Endothelial cell of umbilical vein (primary cell): Measurements from ENCODE around the gene MEA1. TPM values are rescaled to one million over a fixed set of nuclear protein-coding genes. Genes with fewer than 3 reads are reported as not detected.

Experiments
- BruUV-seq: library from RNA; stranded (reverse); fragments of 400-500 nt; replicated peaks from 2 replicates; lab custom pipeline; 2021; lab: Mats Ljungman, UMichigan
- CTCF ChIA-PET: fragments of 300-600, 350-600 bp; sonication (Branson Sonifier 250); formaldehyde crosslinking; loops from one replicate; lab custom pipeline; 2021; ENCODE audit warnings: antibody characterized with exemption, inconsistent platforms; lab: Charles Lee
- POLR2A ChIA-PET: fragments of 300-600, 350-600 bp; sonication (Branson Sonifier 250); formaldehyde crosslinking; loops from one replicate; lab custom pipeline; 2021; ENCODE audit warnings: antibody characterized with exemption, inconsistent platforms; lab: Charles Lee
- DNase-seq: peaks from one replicate; pipeline ENCODE4 v3.0.0-alpha.2; 2011; ENCODE audit warnings: low read depth, low spot score
- FAIRE-seq: peaks from 2 replicates; lab custom pipeline; 2011; peaks lifted over from hg19 to GRCh38; lab: Jason Lieb, UNC
- H2AFZ ChIP-seq: 2 replicates; pipeline ENCODE4 v1.6.0; 2012; ENCODE audit warnings: low read depth, low read length, control low read depth, inconsistent platforms
- H3K27ac ChIP-seq: 2 replicates; pipeline ENCODE4 v1.5.1; 2011; ENCODE audit warnings: low read depth, mild to moderate bottlenecking, control low read depth, low read length, moderate library complexity; ENCODE audit not compliant: insufficient read depth
- H3K27me3 ChIP-seq, 2 experiments: 2 replicates each; pipeline versions ENCODE4 v1.6.0 to v1.6.1; 2011; ENCODE audit warnings: low read length in 2 of 2, mixed read lengths in 1 of 2; ENCODE audit not compliant: control insufficient read depth in 2 of 2, insufficient read depth in 2 of 2
- H3K36me3 ChIP-seq, 2 experiments: 2 replicates in 1 of 2; 3 replicates in 1 of 2; pipeline ENCODE4 v1.5.1; 2011; ENCODE audit warnings: low read length in 2 of 2, mild to moderate bottlenecking in 1 of 2, moderate library complexity in 1 of 2; ENCODE audit not compliant: control insufficient read depth in 2 of 2, insufficient read depth in 2 of 2; ENCODE audit errors: extremely low read depth in 1 of 2
- H3K4me1 ChIP-seq: 3 replicates; pipeline ENCODE4 v1.5.1; 2011; ENCODE audit warnings: mild to moderate bottlenecking, low read length; ENCODE audit not compliant: control insufficient read depth, insufficient read depth; ENCODE audit errors: extremely low read depth
- H3K4me2 ChIP-seq: 2 replicates; pipeline ENCODE4 v1.6.1; 2011; ENCODE audit warnings: low read length, control low read depth, mixed read lengths; ENCODE audit not compliant: insufficient read depth
- H3K4me3 ChIP-seq, 3 experiments: fragments of 200-600 bp in 1 of 3; sonication (generic), shearing (Covaris generic) in 1 of 3; replicated peaks in 1 of 3; 2 replicates each; pipeline ENCODE4 v1.5.1; 2011 to 2016; ENCODE audit warnings: control low read depth in 3 of 3, low read length in 3 of 3, mild to moderate bottlenecking in 2 of 3, inconsistent platforms in 1 of 3, low read depth in 1 of 3, moderate library complexity in 1 of 3; ENCODE audit not compliant: insufficient read depth in 1 of 3
- H3K79me2 ChIP-seq: 2 replicates; pipeline ENCODE4 v1.6.0; 2012; ENCODE audit warnings: low read length, inconsistent platforms; ENCODE audit not compliant: control insufficient read depth, insufficient read depth
- H3K9ac ChIP-seq: replicated peaks from 2 replicates; pipeline ENCODE3; 2011; ENCODE audit warnings: low read length, control low read depth; ENCODE audit not compliant: insufficient read depth; ENCODE audit errors: extremely low read depth
- H3K9me1 ChIP-seq: replicated peaks from 3 replicates; pipeline ENCODE4 v1.6.0; 2011; ENCODE audit warnings: mild to moderate bottlenecking, low read length; ENCODE audit not compliant: control insufficient read depth, insufficient read depth; ENCODE audit errors: extremely low read depth
- H3K9me3 ChIP-seq: replicated peaks from 2 replicates; pipeline ENCODE4 v1.5.1; 2012; ENCODE audit warnings: low read length, inconsistent platforms; ENCODE audit not compliant: control insufficient read depth, insufficient read depth
- H4K20me1 ChIP-seq: replicated peaks from 2 replicates; pipeline ENCODE3; 2011; ENCODE audit warnings: mild to moderate bottlenecking, low read length; ENCODE audit not compliant: control insufficient read depth, insufficient read depth; ENCODE audit errors: extremely low read depth
- EZH2 ChIP-seq: IDR thresholded peaks from 2 replicates; pipeline ENCODE4 v1.6.1; 2012; ENCODE audit warnings: borderline replicate concordance, low read depth, mild to moderate bottlenecking, moderate library complexity, low read length, inconsistent platforms; ENCODE audit not compliant: severe bottlenecking
- FOS ChIP-seq: IDR thresholded peaks from 2 replicates; pipeline ENCODE4 v1.6.1; 2011; ENCODE audit warnings: mild to moderate bottlenecking, low read length, moderate library complexity, borderline replicate concordance; ENCODE audit not compliant: insufficient read depth
- GATA2 ChIP-seq: IDR thresholded peaks from 2 replicates; pipeline ENCODE4 v1.7.0; 2011; ENCODE audit warnings: low read depth, mild to moderate bottlenecking, moderate library complexity, mixed read lengths, low read length; ENCODE audit not compliant: insufficient read length, insufficient read depth
- JUN ChIP-seq: IDR thresholded peaks from 2 replicates; pipeline ENCODE4 v1.6.1; 2011; ENCODE audit warnings: borderline replicate concordance, low read depth; ENCODE audit not compliant: insufficient read length, insufficient read depth
- MYC ChIP-seq: IDR thresholded peaks from one replicate; pipeline ENCODE4 v1.6.1; 2011; ENCODE audit warnings: mild to moderate bottlenecking, low read depth, low read length
- POLR2A ChIP-seq: IDR thresholded peaks from 2 replicates; pipeline ENCODE4 v1.6.1; 2012; ENCODE audit warnings: low read depth, mild to moderate bottlenecking, control low read depth, low read length
- POLR2AphosphoS5 ChIP-seq: IDR thresholded peaks from 2 replicates; pipeline ENCODE4 v1.6.1; 2012; ENCODE audit warnings: low read depth, mild to moderate bottlenecking, control low read depth, low read length, moderate library complexity; ENCODE audit not compliant: insufficient read depth
- dilution Hi-C: fragments of 300-500 bp; cut with MboI; formaldehyde crosslinking; loops from one replicate; pipeline ENCODE4 v1.15.0; 2019; ENCODE audit warnings: low sequenced_read_pairs; ENCODE audit not compliant: extremely low pct_ligation_motif_present
- intact Hi-C: fragments of 100-400 bp; cut with micrococcal nuclease; formaldehyde crosslinking; loops from one replicate; pipeline ENCODE4 v1.10.0; 2022
- polyA plus RNA-seq, 4 experiments: library from polyadenylated mRNA; depleted of rRNA in 3 of 4; stranded (reverse) in 3 of 4; unstranded in 1 of 4; fragments of >200 nt; gene quantifications; 2 replicates each; pipeline versions ENCODE4 v1.2.1 to v1.2.3, GENCODE V29; 2011 to 2012; ENCODE audit warnings: missing spikeins in 1 of 4
- total RNA-seq: library from RNA; stranded (reverse); gene quantifications from 2 replicates; pipeline ENCODE4 v1.2.3, GENCODE V29; 2021
- TF ChIP-seq, protein P1 (sequence below): IDR thresholded peaks from 2 replicates; pipeline ENCODE4 v1.6.1; 2011; ENCODE audit not compliant: insufficient read depth, insufficient read length
- TF ChIP-seq, protein P2 (sequence below), 2 donors: IDR thresholded peaks; 1 replicate in 1 of 2; 2 replicates in 1 of 2; pipeline ENCODE4 v1.5.1; 2011; ENCODE audit warnings: low read length in 2 of 2, mild to moderate bottlenecking in 2 of 2, moderate library complexity in 2 of 2, control low read depth in 1 of 2, inconsistent platforms in 1 of 2, low read depth in 1 of 2; ENCODE audit not compliant: insufficient read depth in 1 of 2; ENCODE audit errors: extremely low read depth in 1 of 2

Gene MEA1
- total and polyA plus RNA-seq, 2 donors (not counting 3 experiments of a cell fraction or from before 2014, with no cell fraction given) = 62.5 to 69.5 TPM

DNA sequence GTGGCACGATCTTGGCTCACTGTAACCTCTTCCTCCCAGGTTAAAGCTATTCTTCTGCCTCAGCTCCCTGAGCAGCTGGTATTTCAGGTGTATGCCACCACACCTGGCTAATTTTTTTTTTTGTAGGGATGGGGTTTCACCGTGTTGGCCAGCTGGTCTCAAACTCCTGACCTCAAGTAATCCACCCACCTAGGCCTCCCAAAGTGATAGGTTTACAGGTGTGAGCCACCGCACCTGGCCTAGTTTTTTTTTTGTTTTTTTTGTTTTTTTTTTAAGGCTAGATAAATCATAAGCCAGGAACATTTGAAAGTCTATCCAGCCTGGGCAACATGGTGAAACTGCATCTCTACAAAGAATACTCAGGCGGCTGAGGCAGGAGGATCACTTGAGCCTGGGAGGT is 18.6 kb upstream of the MEA1 start:
- H3K9ac ChIP-seq = no peak overlapping the region
- DNase-seq = no peak
- no peak for FAIRE-seq
- H3K79me2 ChIP-seq = no peaks in the 10 kb centered on the region
- dilution Hi-C loops (no loop called here), intact Hi-C loops (no loop called here)
- POLR2A ChIA-PET = no interaction called here
- CTCF ChIA-PET = interaction anchor here (1.4 to 2.1 kb wide), 2 partner anchors 10 to 112 kb away, joined by 3 to 11 read pairs; partner anchors contain the start of gene RRP36
- no peak overlapping the region for H2AFZ ChIP-seq
- no peak overlapping the region for H3K4me3 ChIP-seq
- H3K27me3 ChIP-seq = no peaks in the 10 kb centered on the region
- no TSS peak for BruUV-seq
- H3K9me3 ChIP-seq = no peaks in the 10 kb centered on the region
- no peak overlapping the region for H3K4me2 ChIP-seq
- TF ChIP-seq POLR2A = no peak
- no peak for TF ChIP-seq JUN
- TF ChIP-seq, protein P1, sequence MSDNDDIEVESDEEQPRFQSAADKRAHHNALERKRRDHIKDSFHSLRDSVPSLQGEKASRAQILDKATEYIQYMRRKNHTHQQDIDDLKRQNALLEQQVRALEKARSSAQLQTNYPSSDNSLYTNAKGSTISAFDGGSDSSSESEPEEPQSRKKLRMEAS = no peak
- TF ChIP-seq, protein P2, sequence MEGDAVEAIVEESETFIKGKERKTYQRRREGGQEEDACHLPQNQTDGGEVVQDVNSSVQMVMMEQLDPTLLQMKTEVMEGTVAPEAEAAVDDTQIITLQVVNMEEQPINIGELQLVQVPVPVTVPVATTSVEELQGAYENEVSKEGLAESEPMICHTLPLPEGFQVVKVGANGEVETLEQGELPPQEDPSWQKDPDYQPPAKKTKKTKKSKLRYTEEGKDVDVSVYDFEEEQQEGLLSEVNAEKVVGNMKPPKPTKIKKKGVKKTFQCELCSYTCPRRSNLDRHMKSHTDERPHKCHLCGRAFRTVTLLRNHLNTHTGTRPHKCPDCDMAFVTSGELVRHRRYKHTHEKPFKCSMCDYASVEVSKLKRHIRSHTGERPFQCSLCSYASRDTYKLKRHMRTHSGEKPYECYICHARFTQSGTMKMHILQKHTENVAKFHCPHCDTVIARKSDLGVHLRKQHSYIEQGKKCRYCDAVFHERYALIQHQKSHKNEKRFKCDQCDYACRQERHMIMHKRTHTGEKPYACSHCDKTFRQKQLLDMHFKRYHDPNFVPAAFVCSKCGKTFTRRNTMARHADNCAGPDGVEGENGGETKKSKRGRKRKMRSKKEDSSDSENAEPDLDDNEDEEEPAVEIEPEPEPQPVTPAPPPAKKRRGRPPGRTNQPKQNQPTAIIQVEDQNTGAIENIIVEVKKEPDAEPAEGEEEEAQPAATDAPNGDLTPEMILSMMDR (IDR thresholded peaks at IDR 0.05; ENCODE audit: extremely low read depth in 1 of 2, insufficient read depth in 1 of 2, low read depth in 1 of 2, low read length in 2 of 2) = no peak
- no peak for TF ChIP-seq FOS
- TF ChIP-seq EZH2 = no peak
- no peak for TF ChIP-seq POLR2AphosphoS5
- no peak for TF ChIP-seq MYC
- TF ChIP-seq GATA2 = no peak
- no peaks in the 10 kb centered on the region for H3K9me1 ChIP-seq
- H3K27ac ChIP-seq = no peak overlapping the region
- no peaks in the 10 kb centered on the region for H3K4me1 ChIP-seq
- H4K20me1 ChIP-seq = no peaks in the 10 kb centered on the region
- H3K36me3 ChIP-seq = peaks cover 8 to 34% of the 10 kb centered on the region in 2 experiments
